SK-MEL-5 (cell line): Measurements from ENCODE around the gene MFF. TPM values are rescaled to one million over a fixed set of nuclear protein-coding genes. Genes with fewer than 3 reads are reported as not detected.
"Not testable (repeated sequence)": the region's sequence is repeated elsewhere in the genome, so short reads cannot be mapped to it uniquely, and the experiment has no call there.

Experiments used
- DNase-seq: peaks from one replicate; pipeline ENCODE4 v3.0.0-alpha.2; 2016; ENCODE audit warnings: low read depth, low spot score
- in situ Hi-C: cut with HindIII; loops from 2 replicates; pipeline ENCODE4 v1.10.0; 2016; ENCODE audit warnings: low sequenced_read_pairs, high pct_unique_total_duplicates, low pct_unique_long_range_greater_than_20kb
- total RNA-seq: library from RNA; depleted of rRNA; stranded (reverse); fragments of >200 nt; shearing (Covaris generic); gene quantifications from 2 replicates; pipeline ENCODE4 v1.2.3, GENCODE V29; 2014

MFF gene
- total RNA-seq, 1 experiment from 2014 or later, result 126 TPM

- in situ Hi-C loops, result no loop called here
- no peak for DNase-seq
Measured at GRCh38 chr2:227322530-227323205, 2.4 kb upstream of the MFF start.

- in situ Hi-C loops, result no loop called here
- no peak for DNase-seq
Measured at GRCh38 chr2:227323818-227324217, 1.2 kb upstream of the MFF start.

GRCh38 chr2:227324642-227324994 lies 433 bp upstream of the MFF start:
- DNase-seq, result no peak
- in situ Hi-C loops, result no loop called here

GRCh38 chr2:227325839-227326195 lies 766 bp downstream of the MFF start:
- in situ Hi-C loops, result no loop called here
- DNase-seq, result peak; percentile 26

GRCh38 chr2:227326783-227327182 lies 1.7 kb downstream of the MFF start:
- DNase-seq, result no peak
- in situ Hi-C loops, result no loop called here

- DNase-seq, result peak; percentile 43
- in situ Hi-C loops, result no loop called here
Measured at GRCh38 chr2:227335713-227336112, 10.7 kb downstream of the MFF start.

- no peak for DNase-seq
- in situ Hi-C loops, result no loop called here
Measured at GRCh38 chr2:227337442-227337841, 12.4 kb downstream of the MFF start.

- in situ Hi-C loops, result no loop called here
- no peak for DNase-seq
Measured at GRCh38 chr2:227339098-227339599, 14.1 kb downstream of the MFF start.

GRCh38 chr2:227340106-227340505 lies 15.1 kb downstream of the MFF start:
- DNase-seq, result no peak
- in situ Hi-C loops, result no loop called here

- DNase-seq, result no peak
Measured at GRCh38 chr2:227341553-227341952, 16.5 kb downstream of the MFF start.

GRCh38 chr2:227344231-227344630 lies 19.2 kb downstream of the MFF start:
- DNase-seq, result no peak
- in situ Hi-C loops, result no loop called here

More at GRCh38 chr2:227341553-227341952, 16.5 kb downstream of the MFF start:
- in situ Hi-C loops, result no loop called here

GRCh38 chr2:227347117-227347516 lies 22.1 kb downstream of the MFF start:
- in situ Hi-C loops, result no loop called here
- no peak for DNase-seq

- no peak for DNase-seq
- in situ Hi-C loops, result no loop called here
Measured at GRCh38 chr2:227348324-227348723, 23.3 kb downstream of the MFF start.

- in situ Hi-C loops, result no loop called here
Measured at GRCh38 chr2:227349989-227350612, 25.1 kb downstream of the MFF start.

GRCh38 chr2:227351639-227352038 lies 26.6 kb downstream of the MFF start:
- DNase-seq, result no peak
- in situ Hi-C loops, result no loop called here

More at GRCh38 chr2:227349989-227350612, 25.1 kb downstream of the MFF start:
- no peak for DNase-seq

- in situ Hi-C loops, result no loop called here
- DNase-seq, result no peak
Measured at GRCh38 chr2:227360351-227360750, 35.3 kb downstream of the MFF start.

- DNase-seq, result peak; percentile 72
- in situ Hi-C loops, result no loop called here
Measured at GRCh38 chr2:227363756-227364155, 38.7 kb downstream of the MFF start.

GRCh38 chr2:227364585-227365263 lies 39.7 kb downstream of the MFF start:
- in situ Hi-C loops, DNase-seq: not testable (repeated sequence)

GRCh38 chr2:227365833-227366232 lies 40.8 kb downstream of the MFF start:
- in situ Hi-C loops, result no loop called here
- no peak for DNase-seq
